OCI-LY3 (cell line): ENCODE data around the gene AGAP1.

Experiments
- H2AFZ ChIP-seq: fragments of 200-600, 300-600 bp; shearing (Covaris generic); 2 replicates; pipeline ENCODE4 v1.6.0; 2014; ENCODE audit warnings: antibody characterized with exemption, low read depth, low read length
- H3K27ac ChIP-seq: fragments of 200-600, 300-600 bp; sonication (generic); 2 replicates; pipeline ENCODE4 v1.5.1; 2014; ENCODE audit warnings: mild to moderate bottlenecking, low read length, moderate library complexity, mixed read lengths
- H3K27me3 ChIP-seq: fragments of 200-600, 300-600 bp; sonication (generic); 2 replicates; pipeline ENCODE4 v1.6.1; 2014; ENCODE audit warnings: low read depth, low read length, mixed read lengths
- H3K36me3 ChIP-seq: fragments of 200-600, 300-600 bp; sonication (generic); replicated peaks from 2 replicates; pipeline ENCODE3; 2014; ENCODE audit warnings: low read depth, low read length, mixed read lengths
- H3K4me1 ChIP-seq: fragments of 300-600, 200-600 bp; sonication (generic); 2 replicates; pipeline ENCODE4 v1.6.1; 2014; ENCODE audit warnings: low read length, mixed read lengths
- H3K4me2 ChIP-seq: fragments of 200-600, 300-600 bp; sonication (generic); 2 replicates; pipeline ENCODE4 v1.6.1; 2014; ENCODE audit warnings: low read length, mixed read lengths
- H3K4me3 ChIP-seq: fragments of 300-600, 200-600 bp; sonication (generic); 2 replicates; pipeline ENCODE4 v1.5.1; 2014; ENCODE audit warnings: antibody characterized with exemption, mild to moderate bottlenecking, low read length, moderate library complexity
- H3K79me2 ChIP-seq: fragments of 300-600, 200-600 bp; shearing (Covaris generic); 2 replicates; pipeline ENCODE4 v1.6.1; 2014; ENCODE audit warnings: mild to moderate bottlenecking, low read length, mixed read lengths
- H3K9ac ChIP-seq: fragments of 300-600, 200-600 bp; shearing (Covaris generic); 2 replicates; pipeline ENCODE4 v1.6.0; 2014; ENCODE audit warnings: mild to moderate bottlenecking, low read length, moderate library complexity
- H3K9me3 ChIP-seq: fragments of 200-600, 300-600 bp; shearing (Covaris generic); 2 replicates; pipeline ENCODE4 v1.6.1; 2014; ENCODE audit warnings: low read length, mixed read lengths; ENCODE audit not compliant: insufficient read depth
- H4K20me1 ChIP-seq: fragments of 200-600, 300-600 bp; sonication (generic); 2 replicates; pipeline ENCODE4 v1.6.1; 2016; ENCODE audit warnings: low read length, mixed read lengths; ENCODE audit not compliant: insufficient read depth
- EZH2phosphoT487 ChIP-seq: fragments of 200-600 bp; shearing (Covaris generic); IDR thresholded peaks from 2 replicates; pipeline ENCODE4 v1.6.1; 2018; ENCODE audit warnings: antibody characterized with exemption, mixed run types, low read depth
- TF ChIP-seq, protein P1 (sequence below): fragments of 200-600, 300-600 bp; sonication (generic); IDR thresholded peaks from 2 replicates; pipeline ENCODE4 v1.5.1; 2014; ENCODE audit warnings: antibody characterized with exemption, low read length, low read depth

Gene AGAP1

DNA sequence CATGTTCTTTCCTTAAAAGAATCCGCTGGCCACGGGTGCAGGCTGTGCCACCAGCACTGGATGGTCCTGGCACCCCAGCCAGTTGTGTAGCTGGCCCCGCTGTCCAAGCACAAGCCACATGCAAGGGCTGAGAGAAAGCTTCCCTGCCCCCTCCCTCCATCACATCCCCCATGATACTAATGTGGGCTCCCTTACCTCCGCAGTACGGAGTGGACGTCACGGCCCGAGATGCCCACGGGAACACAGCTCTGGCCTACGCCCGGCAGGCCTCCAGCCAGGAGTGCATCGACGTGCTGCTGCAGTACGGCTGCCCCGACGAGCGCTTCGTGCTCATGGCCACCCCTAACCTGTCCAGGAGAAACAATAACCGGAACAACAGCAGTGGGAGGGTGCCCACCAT, 629.9 kb downstream of the AGAP1 start:
- H3K9ac ChIP-seq, result no peak overlapping the region
- no peaks in the 10 kb centered on the region for H3K36me3 ChIP-seq
- H3K27me3 ChIP-seq, result no peaks in the 10 kb centered on the region
- no peaks in the 10 kb centered on the region for H3K9me3 ChIP-seq
- H4K20me1 ChIP-seq, result no peaks in the 10 kb centered on the region
- H3K27ac ChIP-seq, result no peak overlapping the region
- no peak overlapping the region for H3K4me3 ChIP-seq
- no peaks in the 10 kb centered on the region for H3K79me2 ChIP-seq
- no peak overlapping the region for H2AFZ ChIP-seq
- TF ChIP-seq EZH2phosphoT487, result no peak
- TF ChIP-seq, protein P1, sequence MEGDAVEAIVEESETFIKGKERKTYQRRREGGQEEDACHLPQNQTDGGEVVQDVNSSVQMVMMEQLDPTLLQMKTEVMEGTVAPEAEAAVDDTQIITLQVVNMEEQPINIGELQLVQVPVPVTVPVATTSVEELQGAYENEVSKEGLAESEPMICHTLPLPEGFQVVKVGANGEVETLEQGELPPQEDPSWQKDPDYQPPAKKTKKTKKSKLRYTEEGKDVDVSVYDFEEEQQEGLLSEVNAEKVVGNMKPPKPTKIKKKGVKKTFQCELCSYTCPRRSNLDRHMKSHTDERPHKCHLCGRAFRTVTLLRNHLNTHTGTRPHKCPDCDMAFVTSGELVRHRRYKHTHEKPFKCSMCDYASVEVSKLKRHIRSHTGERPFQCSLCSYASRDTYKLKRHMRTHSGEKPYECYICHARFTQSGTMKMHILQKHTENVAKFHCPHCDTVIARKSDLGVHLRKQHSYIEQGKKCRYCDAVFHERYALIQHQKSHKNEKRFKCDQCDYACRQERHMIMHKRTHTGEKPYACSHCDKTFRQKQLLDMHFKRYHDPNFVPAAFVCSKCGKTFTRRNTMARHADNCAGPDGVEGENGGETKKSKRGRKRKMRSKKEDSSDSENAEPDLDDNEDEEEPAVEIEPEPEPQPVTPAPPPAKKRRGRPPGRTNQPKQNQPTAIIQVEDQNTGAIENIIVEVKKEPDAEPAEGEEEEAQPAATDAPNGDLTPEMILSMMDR, result no peak
- H3K4me2 ChIP-seq, result no peak overlapping the region
- H3K4me1 ChIP-seq, result no peaks in the 10 kb centered on the region

DNA sequence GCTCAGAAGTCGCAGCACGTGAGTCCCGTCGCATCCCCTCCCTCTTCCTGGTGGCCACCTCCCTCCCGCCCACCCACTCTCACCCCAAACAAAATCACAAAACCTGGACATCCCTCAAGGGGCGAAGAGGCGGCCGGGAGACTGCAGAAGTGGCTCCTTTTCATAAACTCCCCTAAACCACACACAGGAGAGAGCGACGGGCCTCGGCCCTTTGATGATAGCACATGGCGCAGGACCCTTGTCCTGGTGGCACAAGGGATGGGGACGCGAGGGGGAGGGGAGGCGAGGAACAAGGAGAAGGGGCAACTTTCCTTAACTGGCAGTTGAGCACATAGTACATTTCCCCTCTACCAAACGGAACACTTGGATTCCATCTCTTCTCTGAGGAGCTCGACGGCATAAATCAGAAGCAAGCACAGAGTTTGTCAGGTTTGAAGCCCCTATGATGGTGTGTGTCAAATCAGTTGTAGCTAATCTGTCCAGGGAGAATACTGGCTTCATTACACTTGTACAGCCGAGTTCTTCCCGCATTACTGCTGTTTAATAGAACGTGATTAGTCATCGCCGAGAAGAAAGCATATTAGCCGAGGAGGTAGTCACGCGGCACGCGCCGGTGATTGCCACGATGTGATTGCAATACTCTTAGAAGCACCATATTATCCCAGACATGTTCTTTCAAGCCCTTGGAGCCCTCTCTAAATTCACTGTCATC, 630.5 kb downstream of the AGAP1 start:
- H2AFZ ChIP-seq, result no peak overlapping the region
- H4K20me1 ChIP-seq, result no peaks in the 10 kb centered on the region
- H3K9ac ChIP-seq, result no peak overlapping the region
- no peaks in the 10 kb centered on the region for H3K79me2 ChIP-seq
- H3K9me3 ChIP-seq, result no peaks in the 10 kb centered on the region
- H3K27ac ChIP-seq, result no peak overlapping the region
- no peak overlapping the region for H3K4me2 ChIP-seq
- no peaks in the 10 kb centered on the region for H3K36me3 ChIP-seq
- no peak overlapping the region for H3K4me3 ChIP-seq
- no peaks in the 10 kb centered on the region for H3K4me1 ChIP-seq
- H3K27me3 ChIP-seq, result no peaks in the 10 kb centered on the region
- no peak for TF ChIP-seq EZH2phosphoT487
- TF ChIP-seq, protein P1, result no peak

DNA sequence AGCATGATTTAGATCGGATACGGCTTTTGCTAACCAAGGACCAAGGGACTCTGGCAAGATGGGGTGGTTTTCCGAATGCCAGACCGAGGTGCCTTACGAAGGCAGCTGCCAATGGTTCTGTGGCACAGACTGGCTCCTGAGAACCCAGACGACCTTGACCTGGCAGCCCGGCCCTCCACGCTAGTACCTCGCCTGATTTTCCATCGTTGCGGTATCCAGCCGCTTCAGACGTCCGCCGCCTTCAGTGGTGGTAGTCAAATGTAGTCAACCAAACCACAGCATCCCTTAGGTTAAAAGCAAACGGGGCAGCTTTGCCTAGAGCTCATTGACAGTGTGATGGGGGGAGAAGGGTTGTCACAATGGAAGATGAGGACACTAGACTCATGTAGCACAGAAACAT, 631.7 kb downstream of the AGAP1 start:
- no peaks in the 10 kb centered on the region for H3K4me1 ChIP-seq
- H2AFZ ChIP-seq, result no peak overlapping the region
- no peaks in the 10 kb centered on the region for H3K36me3 ChIP-seq
- no peak overlapping the region for H3K9ac ChIP-seq
- no peaks in the 10 kb centered on the region for H4K20me1 ChIP-seq
- TF ChIP-seq, protein P1, result no peak
- no peak for TF ChIP-seq EZH2phosphoT487
- no peak overlapping the region for H3K4me3 ChIP-seq
- no peaks in the 10 kb centered on the region for H3K79me2 ChIP-seq
- H3K4me2 ChIP-seq, result no peak overlapping the region
- no peaks in the 10 kb centered on the region for H3K9me3 ChIP-seq
- no peaks in the 10 kb centered on the region for H3K27me3 ChIP-seq
- H3K27ac ChIP-seq, result no peak overlapping the region

DNA sequence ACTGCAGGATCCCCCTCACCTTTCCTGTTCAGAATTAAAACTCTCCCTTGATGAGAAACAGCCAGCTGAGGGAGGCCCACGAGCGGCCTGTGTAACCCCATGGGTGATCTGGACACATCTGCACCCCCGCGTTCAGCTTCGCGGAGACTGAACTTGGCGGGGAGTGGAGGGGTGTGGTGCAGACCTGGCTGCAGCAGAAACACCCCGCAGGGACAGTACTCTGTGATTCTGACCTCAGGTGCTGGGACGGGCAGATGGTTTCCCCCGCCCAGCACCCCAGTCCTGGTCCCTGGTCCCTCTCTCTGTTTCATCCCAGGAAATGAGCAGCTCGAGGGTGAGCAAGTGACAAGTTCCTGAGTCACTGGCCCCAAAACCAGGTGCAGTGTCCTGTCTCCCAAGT, 633.2 kb downstream of the AGAP1 start:
- Histone ChIP-seq H3K4me2 (no peak overlapping the region), H3K4me1 (no peaks in the 10 kb centered on the region), H3K9me3 (no peaks in the 10 kb centered on the region), H3K27ac (no peak overlapping the region), H4K20me1 (no peaks in the 10 kb centered on the region), H3K36me3 (no peaks in the 10 kb centered on the region), H3K27me3 (no peaks in the 10 kb centered on the region), H3K79me2 (no peaks in the 10 kb centered on the region), H3K9ac (no peak overlapping the region), H3K4me3 (no peak overlapping the region), H2AFZ (no peak overlapping the region)
- TF ChIP-seq EZH2phosphoT487, result no peak
- TF ChIP-seq, protein P1, result no peak
